Neural cell (in vitro differentiated cells): ENCODE data around the gene SAC3D1. TPM values are rescaled to one million over a fixed set of nuclear protein-coding genes. Genes with fewer than 3 reads are reported as not detected.

Experiments
- H2AFZ ChIP-seq: fragments of 200-600, 300-800 bp; sonication (generic), shearing (Covaris generic); 2 replicates; pipeline ENCODE4 v1.6.0; 2014; ENCODE audit warnings: low read depth, mild to moderate bottlenecking, antibody characterized with exemption, low read length, moderate library complexity
- H3F3A ChIP-seq: fragments of 200-600 bp; shearing (Covaris generic); 2 replicates; pipeline ENCODE4 v1.6.1; 2016; ENCODE audit warnings: mild to moderate bottlenecking, moderate library complexity, mixed read lengths, antibody characterized with exemption, low read length; ENCODE audit not compliant: insufficient read depth, poor library complexity, severe bottlenecking
- H3K27ac ChIP-seq: fragments of 200-600, 300-800 bp; sonication (generic), shearing (Covaris generic); 2 replicates; pipeline ENCODE4 v1.5.1; 2014; ENCODE audit warnings: mild to moderate bottlenecking, low read length, moderate library complexity
- H3K27me3 ChIP-seq: fragments of 300-800, 200-600 bp; sonication (generic), shearing (Covaris generic); 2 replicates; pipeline ENCODE4 v1.6.0; 2014; ENCODE audit warnings: mild to moderate bottlenecking, low read depth, low read length, moderate library complexity; ENCODE audit not compliant: insufficient read depth
- H3K36me3 ChIP-seq: fragments of 300-800, 200-600 bp; sonication (generic), shearing (Covaris generic); 2 replicates; pipeline ENCODE4 v1.5.1; 2014; ENCODE audit warnings: mild to moderate bottlenecking, antibody characterized with exemption, low read length, moderate library complexity; ENCODE audit not compliant: insufficient read depth
- H3K4me2 ChIP-seq: fragments of 300-800, 200-600 bp; sonication (generic), shearing (Covaris generic); 2 replicates; pipeline ENCODE4 v1.6.0; 2014; ENCODE audit warnings: mild to moderate bottlenecking, low read length
- H3K4me3 ChIP-seq: fragments of 300-800, 200-600 bp; sonication (generic), shearing (Covaris generic); 2 replicates; pipeline ENCODE4 v1.5.1; 2014; ENCODE audit warnings: mild to moderate bottlenecking, low read length, moderate library complexity
- H3K79me2 ChIP-seq: fragments of 200-600 bp; shearing (Covaris generic); replicated peaks from 2 replicates; pipeline ENCODE4 v1.6.0; 2014; ENCODE audit warnings: mild to moderate bottlenecking, low read length, moderate library complexity; ENCODE audit not compliant: insufficient read depth
- H3K9ac ChIP-seq: fragments of 300-800, 200-600 bp; sonication (generic), shearing (Covaris generic); 2 replicates; pipeline ENCODE4 v1.6.1; 2016; ENCODE audit warnings: mild to moderate bottlenecking, low read length, mixed read lengths
- H3K9me2 ChIP-seq: fragments of 200-600 bp; shearing (Covaris generic); 2 replicates; pipeline ENCODE4 v1.6.1; 2016; ENCODE audit warnings: mild to moderate bottlenecking, low read length, mixed read lengths; ENCODE audit not compliant: insufficient read depth
- H3K9me3 ChIP-seq: fragments of 200-600, 300-800 bp; sonication (generic), shearing (Covaris generic); 2 replicates; pipeline ENCODE4 v1.6.1; 2016; ENCODE audit warnings: mild to moderate bottlenecking, mixed run types, low read length, moderate library complexity, mixed read lengths
- H4K20me1 ChIP-seq: fragments of 200-600 bp; shearing (Covaris generic); 2 replicates; pipeline ENCODE4 v1.6.1; 2016; ENCODE audit warnings: mild to moderate bottlenecking, mixed run types; ENCODE audit not compliant: insufficient read depth
- EZH2 ChIP-seq: fragments of 200-600, 300-800 bp; shearing (Covaris generic), sonication (generic); IDR thresholded peaks from 2 replicates; pipeline ENCODE4 v1.6.1; 2014; ENCODE audit warnings: antibody characterized with exemption, low read length, borderline replicate concordance, mild to moderate bottlenecking; ENCODE audit not compliant: insufficient read depth, poor library complexity, severe bottlenecking
- polyA plus RNA-seq: library from polyadenylated mRNA; depleted of rRNA; stranded (reverse); fragments of >200 nt; gene quantifications from 2 replicates; pipeline ENCODE4 v1.2.3, GENCODE V29; 2014
- small RNA-seq, 3 experiments: library from RNA; depleted of rRNA; stranded (forward); fragments of <200 nt; gene quantifications; one replicate each; pipeline ENCODE3, GENCODE V24; 2012

Gene SAC3D1
- polyA plus RNA-seq, 1 donor from 2014 or later = 23.5 TPM

DNA sequence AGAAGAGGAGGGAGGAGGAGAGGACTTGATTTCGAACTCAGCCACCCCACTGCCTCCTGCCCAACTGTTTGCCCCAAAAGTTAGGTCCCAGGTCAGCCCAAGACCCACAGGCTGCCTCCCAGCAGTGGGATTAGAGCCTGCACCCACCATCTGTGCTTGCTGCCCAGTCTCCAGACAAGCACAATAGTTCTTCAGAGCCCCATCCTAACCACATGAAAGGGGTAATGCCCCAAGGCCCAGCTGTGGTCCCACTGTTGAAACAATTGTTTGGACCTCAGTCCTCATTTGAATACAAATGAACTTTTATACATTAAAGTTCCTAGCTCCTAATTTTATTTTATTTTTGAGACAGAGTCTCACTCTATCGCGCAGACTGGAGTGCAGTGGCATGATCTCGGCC, 49.6 kb downstream of the SAC3D1 start:
- no peaks in the 10 kb centered on the region for H3F3A ChIP-seq
- H3K79me2 ChIP-seq = no peaks in the 10 kb centered on the region
- H3K9me2 ChIP-seq = no peaks in the 10 kb centered on the region
- H3K27me3 ChIP-seq = no peaks in the 10 kb centered on the region
- no peak overlapping the region for H3K4me3 ChIP-seq
- no peak for TF ChIP-seq EZH2
- H3K36me3 ChIP-seq = no peaks in the 10 kb centered on the region
- no peak overlapping the region for H2AFZ ChIP-seq
- H3K9me3 ChIP-seq = no peaks in the 10 kb centered on the region
- H3K27ac ChIP-seq = no peak overlapping the region
- H3K9ac ChIP-seq = no peak overlapping the region
- no peaks in the 10 kb centered on the region for H4K20me1 ChIP-seq
- no peak overlapping the region for H3K4me2 ChIP-seq

Small RNA genes lying within 50 kb of the gene (small RNA-seq; reads per million reads assigned to genes)
- gene MIR6879 (0 to 0.97 (median 0) reads per million in 3 experiments), gene SNX15 (0 reads per million in 3 experiments)

Other genes starting within 250 kb of the SAC3D1 start
- 12.4 and 13.2 TPM in 2 replicates for gene MAP4K2, start 238.0 kb upstream of the SAC3D1 start, polyA plus RNA-seq
- gene MEN1, start 230.7 kb upstream of the SAC3D1 start, polyA plus RNA-seq = 16.8 and 20.2 TPM in 2 replicates
- 0.26 TPM in 1 of 2 replicates, not detected in the other for gene CDC42BPG, start 196.6 kb upstream of the SAC3D1 start, polyA plus RNA-seq
- 26.4 and 34.9 TPM in 2 replicates for gene EHD1, start 162.6 kb upstream of the SAC3D1 start, polyA plus RNA-seq
- 7.5 and 10.7 TPM in 2 replicates for gene ATG2A, start 124.0 kb upstream of the SAC3D1 start, polyA plus RNA-seq
- gene PPP2R5B, start 116.5 kb upstream of the SAC3D1 start, polyA plus RNA-seq = 76.1 and 86.9 TPM in 2 replicates
- not detected in 2 replicates for gene GPHA2, start 105.3 kb upstream of the SAC3D1 start, polyA plus RNA-seq
- not detected in 2 replicates for gene MAJIN, start 69.1 kb upstream of the SAC3D1 start, polyA plus RNA-seq
- gene BATF2, start 44.2 kb upstream of the SAC3D1 start, polyA plus RNA-seq = not detected in 2 replicates
- 158 and 174 TPM in 2 replicates for gene ARL2, start 27.1 kb upstream of the SAC3D1 start, polyA plus RNA-seq
- gene SNX15, start 13.8 kb upstream of the SAC3D1 start, polyA plus RNA-seq = 11.2 and 15.3 TPM in 2 replicates
- not detected in 2 replicates for gene NAALADL1, start 17.3 kb downstream of the SAC3D1 start, polyA plus RNA-seq
- 2.3 and 2.4 TPM in 2 replicates for gene CDCA5, start 42.8 kb downstream of the SAC3D1 start, polyA plus RNA-seq
- gene ZFPL1, start 43.0 kb downstream of the SAC3D1 start, polyA plus RNA-seq = 39.7 and 42.0 TPM in 2 replicates
- gene VPS51, start 55.0 kb downstream of the SAC3D1 start, polyA plus RNA-seq = 230 and 313 TPM in 2 replicates
- 78.4 and 99.5 TPM in 2 replicates for gene TM7SF2, start 70.7 kb downstream of the SAC3D1 start, polyA plus RNA-seq
- gene ZNHIT2, start 76.5 kb downstream of the SAC3D1 start, polyA plus RNA-seq = 6.9 and 7.0 TPM in 2 replicates
- gene FAU, start 80.9 kb downstream of the SAC3D1 start, polyA plus RNA-seq = 299 and 420 TPM in 2 replicates
- gene MRPL49, start 81.1 kb downstream of the SAC3D1 start, polyA plus RNA-seq = 80.5 and 83.2 TPM in 2 replicates
- 12.8 and 13.0 TPM in 2 replicates for gene SYVN1, start 93.3 kb downstream of the SAC3D1 start, polyA plus RNA-seq
- not detected in 2 replicates for gene SPDYC, start 129.0 kb downstream of the SAC3D1 start, polyA plus RNA-seq
- gene CAPN1, start 140.7 kb downstream of the SAC3D1 start, polyA plus RNA-seq = 102 and 121 TPM in 2 replicates
- 4.3 and 7.2 TPM in 2 replicates for gene POLA2, start 220.8 kb downstream of the SAC3D1 start, polyA plus RNA-seq